GM23248 (cell line): ENCODE results near the gene ADCY7. TPM values are rescaled to one million over a fixed set of nuclear protein-coding genes. Genes with fewer than 3 reads are reported as not detected.
A peak's percentile ranks its signal among the peaks of the same experiment; 100 is the strongest.

Experiments
- DNase-seq: peaks from one replicate; pipeline ENCODE4 v3.0.0-alpha.2; 2015
- H2AFZ ChIP-seq: fragments of 200-600 bp; sonication (generic); 2 replicates; pipeline ENCODE4 v1.6.1; 2016; ENCODE audit warnings: antibody characterized with exemption
- H3F3A ChIP-seq: fragments of 200-600 bp; sonication (generic); 2 replicates; pipeline ENCODE4 v1.6.1; 2016; ENCODE audit warnings: mild to moderate bottlenecking, antibody characterized with exemption, mixed run types; ENCODE audit not compliant: insufficient read depth
- H3K27ac ChIP-seq: fragments of 200-600 bp; sonication (generic); 2 replicates; pipeline ENCODE4 v1.5.1; 2016; ENCODE audit warnings: mild to moderate bottlenecking
- H3K27me3 ChIP-seq: fragments of 200-600 bp; sonication (generic); replicated peaks from 2 replicates; pipeline ENCODE4 v1.6.1; 2016; ENCODE audit warnings: mild to moderate bottlenecking; ENCODE audit not compliant: insufficient read depth
- H3K36me3 ChIP-seq: fragments of 200-600 bp; sonication (generic); 2 replicates; pipeline ENCODE4 v1.6.1; 2016; ENCODE audit warnings: low read depth, mild to moderate bottlenecking
- H3K4me1 ChIP-seq: fragments of 200-600 bp; sonication (generic); 2 replicates; pipeline ENCODE4 v1.6.1; 2016; ENCODE audit warnings: mild to moderate bottlenecking; ENCODE audit not compliant: insufficient read depth
- H3K4me2 ChIP-seq: fragments of 200-600 bp; sonication (generic); one replicate; pipeline ENCODE4 v1.6.1; 2016; ENCODE audit warnings: mild to moderate bottlenecking; ENCODE audit not compliant: unreplicated experiment
- H3K4me3 ChIP-seq: fragments of 200-600 bp; sonication (generic); 2 replicates; pipeline ENCODE4 v1.5.1; 2016; ENCODE audit warnings: mild to moderate bottlenecking
- H3K79me2 ChIP-seq: fragments of 200-600 bp; sonication (generic); 2 replicates; pipeline ENCODE4 v1.6.1; 2016; ENCODE audit warnings: mild to moderate bottlenecking; ENCODE audit not compliant: insufficient read depth
- H3K9ac ChIP-seq: fragments of 200-600 bp; sonication (generic); 2 replicates; pipeline ENCODE4 v1.6.1; 2016; ENCODE audit warnings: mild to moderate bottlenecking
- H3K9me2 ChIP-seq: fragments of 200-600 bp; sonication (generic); 2 replicates; pipeline ENCODE4 v1.6.1; 2016; ENCODE audit warnings: mixed run types, mild to moderate bottlenecking, moderate library complexity; ENCODE audit not compliant: insufficient read depth
- H3K9me3 ChIP-seq: fragments of 200-600 bp; sonication (generic); one replicate; pipeline ENCODE4 v1.6.1; 2017; ENCODE audit warnings: low read depth
- H4K20me1 ChIP-seq: fragments of 200-600 bp; sonication (generic); 2 replicates; pipeline ENCODE4 v1.6.0; 2016; ENCODE audit not compliant: insufficient read depth
- EZH2 ChIP-seq: fragments of 200-600 bp; sonication (generic); IDR thresholded peaks from 2 replicates; pipeline ENCODE4 v1.6.1; 2018; ENCODE audit warnings: antibody characterized with exemption, mild to moderate bottlenecking; ENCODE audit not compliant: insufficient read depth, poor library complexity, severe bottlenecking
- EZH2phosphoT487 ChIP-seq: fragments of 200-600 bp; sonication (generic); IDR thresholded peaks from 2 replicates; pipeline ENCODE4 v1.6.1; 2018; ENCODE audit warnings: antibody characterized with exemption, moderate library complexity, mild to moderate bottlenecking, low read depth; ENCODE audit not compliant: insufficient read depth
- WGBS, 2 experiments: methylation state at CpG; one replicate each; pipeline ENCODE4 v1.1.6; 2015 to 2017; ENCODE audit warnings: low lambda C conversion rate in 2 of 2, low coverage in 1 of 2; ENCODE audit errors: missing lambda C conversion rate in 2 of 2; 5-methylcytosine and 5-hydroxymethylcytosine counted together
- in situ Hi-C: fragments of 300-500 bp; cut with MboI; formaldehyde crosslinking; loops from 2 replicates; pipeline ENCODE4 v1.15.0; 2020
- polyA plus RNA-seq: library from polyadenylated mRNA; unstranded; fragments of >200 nt; fragmentation: Nextera tagmentation; extraction: Ambion mirVana; gene quantifications from 2 replicates; pipeline ENCODE4 v1.2.1, GENCODE V29; 2016
- total RNA-seq: library from RNA; depleted of rRNA; stranded (reverse); fragments of >200 nt; shearing (Covaris generic); gene quantifications from 2 replicates; pipeline ENCODE4 v1.2.3, GENCODE V29; 2014

ADCY7 gene
- total and polyA plus RNA-seq, 2 experiments from 2014 or later: 31.9 to 87.4 TPM

DNA sequence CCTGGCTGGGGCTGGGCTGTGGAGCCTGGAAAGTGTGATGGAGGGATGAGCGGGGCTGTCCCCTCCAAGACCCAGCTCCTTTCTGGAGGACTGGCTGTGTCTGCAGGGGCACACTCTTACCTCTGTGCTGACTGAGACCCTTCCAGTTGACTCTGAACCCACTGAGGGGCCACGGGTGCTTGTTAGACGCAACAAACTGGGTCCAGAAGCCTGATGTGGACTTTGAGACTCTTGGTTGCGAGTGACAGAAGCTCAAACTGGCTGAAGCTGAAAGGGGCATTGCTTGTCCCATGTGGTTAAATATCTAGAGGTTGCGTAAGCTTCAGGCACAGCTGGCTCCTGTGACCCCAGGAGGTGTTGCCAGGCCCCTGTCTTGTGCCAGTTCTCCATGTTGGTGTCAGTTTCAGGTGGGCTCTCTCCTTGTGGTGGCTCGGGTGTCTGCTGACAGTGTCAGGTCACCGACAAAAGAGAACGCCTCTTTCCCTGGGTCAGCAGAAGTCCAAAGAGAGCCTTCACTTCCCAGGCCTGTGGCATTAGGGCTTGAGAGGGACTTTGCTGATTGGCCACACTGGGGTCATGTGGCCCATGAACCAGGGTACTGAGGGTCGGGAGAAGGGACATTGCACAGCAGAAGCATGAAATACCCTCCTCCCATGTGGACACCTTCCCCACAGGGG lies 16.7 kb downstream of the ADCY7 start:
- Histone ChIP-seq H3K4me1 (peaks cover 6% of the 10 kb centered on the region; the same call in 1 of the 2 replicates), H3K27ac (no peak overlapping the region), H3F3A (no peaks in the 10 kb centered on the region), H3K79me2 (peaks cover 99% of the 10 kb centered on the region), H3K9ac (no peak overlapping the region), H4K20me1 (no peaks in the 10 kb centered on the region), H2AFZ (no peak overlapping the region), H3K9me2 (no peaks in the 10 kb centered on the region), H3K4me3 (no peak overlapping the region), H3K27me3 (no peaks in the 10 kb centered on the region), H3K36me3 (no peaks in the 10 kb centered on the region), H3K9me3 (no peaks in the 10 kb centered on the region), H3K4me2 (no peak overlapping the region)
- DNase-seq: no peak
- TF ChIP-seq EZH2: no peak
- TF ChIP-seq EZH2phosphoT487: no peak
- in situ Hi-C loops: no loop called here
- WGBS, 2 experiments: 89 to 90% methylated on average over 9 of the region's 9 CpGs

DNA sequence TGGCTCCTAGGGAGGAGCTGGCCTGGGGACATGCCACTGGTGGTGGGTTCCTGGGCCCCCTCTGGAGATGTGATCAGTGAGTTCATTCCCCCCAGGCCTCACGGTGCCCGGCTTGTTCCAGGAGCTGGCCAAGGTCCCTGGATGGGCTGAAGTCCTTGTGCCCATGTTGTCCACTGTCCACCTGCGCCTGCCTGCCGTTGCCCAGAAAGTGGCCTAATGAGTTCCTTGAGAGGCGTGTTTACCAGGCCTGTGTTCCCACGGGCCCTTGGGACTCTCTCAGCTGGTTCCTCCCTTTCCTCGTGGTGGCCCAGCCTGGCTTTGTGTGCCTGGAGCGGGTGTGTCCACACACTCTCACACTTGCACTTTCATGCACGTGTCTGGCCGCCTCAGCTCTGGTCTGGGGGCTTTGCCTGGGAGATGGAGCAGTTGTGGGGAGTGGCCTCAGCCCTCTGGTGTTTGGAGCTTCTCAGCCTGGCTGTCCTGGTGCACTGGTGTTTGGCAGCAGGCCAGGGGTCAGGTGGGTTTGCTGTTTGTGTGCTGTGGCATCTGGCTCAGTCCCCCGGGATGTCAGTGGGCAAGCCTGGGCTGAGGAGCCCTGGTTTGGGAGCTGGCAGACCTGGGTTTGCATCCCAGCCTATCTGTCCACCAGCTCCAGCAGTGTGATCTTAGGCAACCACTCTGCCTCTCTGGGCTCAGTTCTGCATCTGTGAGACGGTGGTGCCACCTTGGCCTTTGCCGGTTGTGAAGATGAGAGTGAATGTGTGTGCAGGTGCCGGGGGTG lies 18.0 kb downstream of the ADCY7 start:
- Histone ChIP-seq H4K20me1 (no peaks in the 10 kb centered on the region), H3K36me3 (peaks cover 5% of the 10 kb centered on the region; the same call in 1 of the 2 replicates)

DNA sequence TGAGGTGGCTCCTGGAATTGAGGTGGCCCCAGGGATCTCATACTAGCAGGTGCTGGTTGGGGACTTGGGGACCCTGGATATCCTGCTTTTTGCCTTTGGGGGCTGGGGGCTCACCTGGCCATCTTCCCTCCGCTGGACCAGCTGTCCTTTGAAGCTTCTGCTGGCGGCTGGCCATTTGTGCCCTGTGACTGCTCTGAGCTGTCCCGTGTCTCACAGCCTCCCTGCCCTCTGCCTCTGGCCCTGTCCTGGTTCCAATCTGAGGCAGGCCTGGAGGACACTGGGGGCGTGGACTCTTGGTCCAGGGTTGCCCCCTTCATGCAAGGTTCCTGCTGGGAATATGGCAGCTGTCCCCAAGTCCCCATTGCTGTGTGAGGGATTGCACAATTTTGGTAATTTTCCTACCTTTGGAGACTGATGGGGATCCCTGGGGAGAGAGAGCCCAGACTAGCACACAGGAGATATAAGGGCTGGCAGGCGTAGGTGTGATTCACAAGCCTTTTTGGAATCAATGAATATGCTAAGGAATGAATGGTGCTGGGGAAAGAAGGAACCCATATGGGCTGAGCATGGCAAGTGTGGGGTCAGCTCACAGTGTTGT lies 19.2 kb downstream of the ADCY7 start:
- no peaks in the 10 kb centered on the region for H4K20me1 ChIP-seq
- in situ Hi-C loops: no loop called here
- no peaks in the 10 kb centered on the region for H3K27me3 ChIP-seq
- no peak overlapping the region for H3K4me2 ChIP-seq
- DNase-seq: peak; percentile 63
- peaks cover 5% of the 10 kb centered on the region; the same call in 1 of the 2 replicates for H3K36me3 ChIP-seq
- no peak overlapping the region for H3K9ac ChIP-seq
- peaks cover 6% of the 10 kb centered on the region; the same call in 1 of the 2 replicates for H3K4me1 ChIP-seq
- H3K79me2 ChIP-seq: peaks cover 94% of the 10 kb centered on the region
- H3K27ac ChIP-seq: no peak overlapping the region
- WGBS, 2 experiments: 55 to 61% methylated on average over 5 of the region's 5 CpGs
- no peak overlapping the region for H2AFZ ChIP-seq
- no peak overlapping the region for H3K4me3 ChIP-seq
- no peaks in the 10 kb centered on the region for H3K9me3 ChIP-seq
- TF ChIP-seq EZH2 (no peak), EZH2phosphoT487 (no peak)
- no peaks in the 10 kb centered on the region for H3F3A ChIP-seq
- H3K9me2 ChIP-seq: no peaks in the 10 kb centered on the region

More for the DNA sequence above, 18.0 kb downstream of the ADCY7 start:
- H3K9me3 ChIP-seq: no peaks in the 10 kb centered on the region
- in situ Hi-C loops: no loop called here
- H3K9me2 ChIP-seq: no peaks in the 10 kb centered on the region
- H3K4me1 ChIP-seq: peaks cover 6% of the 10 kb centered on the region; the same call in 1 of the 2 replicates
- no peak overlapping the region for H3K4me3 ChIP-seq
- WGBS, 2 experiments: 45 to 49% methylated on average over 13 to 14 of the region's 14 CpGs
- no peak overlapping the region for H2AFZ ChIP-seq
- DNase-seq: peak; percentile 9
- H3K79me2 ChIP-seq: peaks cover 99% of the 10 kb centered on the region
- no peak overlapping the region for H3K27ac ChIP-seq
- H3K27me3 ChIP-seq: no peaks in the 10 kb centered on the region
- TF ChIP-seq EZH2phosphoT487 (no peak), EZH2 (no peak)
- no peaks in the 10 kb centered on the region for H3F3A ChIP-seq
- no peak overlapping the region for H3K4me2 ChIP-seq
- H3K9ac ChIP-seq: no peak overlapping the region

GRCh38 chr16:50286681-50287080 lies 20.3 kb downstream of the ADCY7 start:
- no peak for DNase-seq
- H3K9me3 ChIP-seq: no peaks in the 10 kb centered on the region
- WGBS, 2 experiments: 98% methylated on average over 3 of the region's 3 CpGs
- no peaks in the 10 kb centered on the region for H3K9me2 ChIP-seq
- in situ Hi-C loops: no loop called here
- peaks cover 82% of the 10 kb centered on the region for H3K79me2 ChIP-seq
- H3K27me3 ChIP-seq: no peaks in the 10 kb centered on the region
- H3K27ac ChIP-seq: no peak overlapping the region
- peaks cover 6% of the 10 kb centered on the region; the same call in 1 of the 2 replicates for H3K4me1 ChIP-seq
- no peaks in the 10 kb centered on the region for H3F3A ChIP-seq
- no peak overlapping the region for H3K9ac ChIP-seq
- no peak overlapping the region for H3K4me3 ChIP-seq
- no peak overlapping the region for H2AFZ ChIP-seq
- H3K36me3 ChIP-seq: peaks cover 5% of the 10 kb centered on the region; the same call in 1 of the 2 replicates
- no peaks in the 10 kb centered on the region for H4K20me1 ChIP-seq
- no peak for TF ChIP-seq EZH2
- TF ChIP-seq EZH2phosphoT487: no peak
- no peak overlapping the region for H3K4me2 ChIP-seq
